NB4 (cell line): ENCODE results near the gene CP.

Experiments
- CTCF ChIP-seq: IDR thresholded peaks from one replicate; pipeline ENCODE4 v1.5.1; 2012; ENCODE audit warnings: low read depth, low read length
- MYC ChIP-seq: IDR thresholded peaks from 2 replicates; pipeline ENCODE4 v1.6.1; 2011; ENCODE audit warnings: low read depth, low read length
- POLR2A ChIP-seq: IDR thresholded peaks from 2 replicates; pipeline ENCODE4 v1.6.1; 2011; ENCODE audit warnings: mild to moderate bottlenecking; ENCODE audit not compliant: insufficient read length; ENCODE audit errors: extremely low read depth

- no peak for TF ChIP-seq CTCF
- TF ChIP-seq POLR2A, result no peak
- TF ChIP-seq MYC, result peak; percentile 31; the same call in 1 of the 2 replicates
Measured at GRCh38 chr3:149142682-149143081, 78.9 kb downstream of the CP start.
